Measurements from ENCODE around the gene SCARF2.
A peak's percentile ranks its signal among the peaks of the same experiment; 100 is the strongest.
"Not testable (repeated sequence)": the region's sequence is repeated elsewhere in the genome, so short reads cannot be mapped to it uniquely, and the experiment has no call there.

SCARF2 gene

GRCh38 chr22:20427104-20427944 lies 10.3 kb downstream of the SCARF2 start:
- no peak for DNase-seq

GRCh38 chr22:20426259-20426615 lies 11.4 kb downstream of the SCARF2 start:
- no peak for DNase-seq

- DNase-seq, result peak in 2 of 4 experiments; percentile 36 to 50
Observed at GRCh38 chr22:20425566-20426258, 11.9 kb downstream of the SCARF2 start.

- peak in 1 of 4 experiments; percentile 27 for DNase-seq
Observed at GRCh38 chr22:20424932-20425565, 12.6 kb downstream of the SCARF2 start.

- no peak for DNase-seq
Observed at GRCh38 chr22:20424568-20424931, 13.1 kb downstream of the SCARF2 start.

- DNase-seq, result no peak
Observed at GRCh38 chr22:20423906-20424551, 13.6 kb downstream of the SCARF2 start.

GRCh38 chr22:20423008-20423905 lies 14.4 kb downstream of the SCARF2 start:
- DNase-seq, result no peak

- no peak for DNase-seq
Observed at GRCh38 chr22:20422271-20423007, 15.2 kb downstream of the SCARF2 start.

GRCh38 chr22:20421507-20421874 lies 16.1 kb downstream of the SCARF2 start:
- no peak for DNase-seq

GRCh38 chr22:20420157-20420842 lies 17.3 kb downstream of the SCARF2 start:
- no peak for DNase-seq

- no peak for DNase-seq
Observed at GRCh38 chr22:20419664-20419951, 18.0 kb downstream of the SCARF2 start.

- DNase-seq, result peak; percentile 79 to 86 (median 82)
Observed at GRCh38 chr22:20418211-20418788, 19.3 kb downstream of the SCARF2 start.

GRCh38 chr22:20415699-20416098 lies 21.9 kb downstream of the SCARF2 start:
- not testable (repeated sequence) for DNase-seq

- not testable (repeated sequence) for DNase-seq
Observed at GRCh38 chr22:20415241-20415640, 22.4 kb downstream of the SCARF2 start.

GRCh38 chr22:20414450-20414849 lies 23.2 kb downstream of the SCARF2 start:
- DNase-seq, result no peak

GRCh38 chr22:20414059-20414440 lies 23.6 kb downstream of the SCARF2 start:
- no peak for DNase-seq

GRCh38 chr22:20413217-20414058 lies 24.2 kb downstream of the SCARF2 start:
- no peak for DNase-seq

- no peak for DNase-seq
Observed at GRCh38 chr22:20412474-20413216, 25.0 kb downstream of the SCARF2 start.

GRCh38 chr22:20409385-20409784 lies 28.2 kb downstream of the SCARF2 start:
- DNase-seq, result not testable (repeated sequence)
